HG02763 (cell line): ENCODE measurements around the gene DNAH9.

ENCODE experiments used
- ATAC-seq: cut with Tn5 transposase; IDR thresholded peaks from one replicate; pipeline ENCODE4 v1.9.1; 2021; ENCODE audit warnings: mild to moderate bottlenecking, moderate library complexity; ENCODE audit not compliant: unreplicated experiment

The DNAH9 gene

GRCh38 chr17:11739351-11739750 lies 141.1 kb downstream of the DNAH9 start:
- no peak for ATAC-seq

GRCh38 chr17:11739848-11740247 lies 141.6 kb downstream of the DNAH9 start:
- no peak for ATAC-seq

- no peak for ATAC-seq
Measured at GRCh38 chr17:11742886-11743285, 144.6 kb downstream of the DNAH9 start.

- no peak for ATAC-seq
Measured at GRCh38 chr17:11744696-11745095, 146.4 kb downstream of the DNAH9 start.

- ATAC-seq = no peak
Measured at GRCh38 chr17:11747441-11747840, 149.2 kb downstream of the DNAH9 start.

DNA sequence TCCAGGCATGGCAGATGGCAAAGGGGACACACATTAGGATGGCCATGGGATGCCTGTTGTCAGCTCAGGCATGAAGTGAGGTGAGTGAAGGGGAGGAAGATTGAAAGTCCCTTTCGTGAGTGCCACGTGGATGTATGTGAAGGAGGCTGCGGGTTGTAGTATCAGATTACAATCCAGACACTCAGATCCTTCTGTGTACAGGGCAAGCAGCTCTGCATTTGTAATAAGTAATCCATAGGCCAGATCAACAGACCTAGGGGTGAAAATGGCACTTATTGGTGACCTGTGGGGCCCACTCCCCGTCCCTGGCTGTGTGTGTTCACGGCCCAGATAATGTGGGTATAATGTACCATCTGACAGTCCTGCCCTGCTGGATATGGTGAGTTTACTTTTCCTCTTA lies 159.5 kb downstream of the DNAH9 start:
- ATAC-seq = no peak

GRCh38 chr17:11768106-11768505 lies 169.8 kb downstream of the DNAH9 start:
- no peak for ATAC-seq

DNA sequence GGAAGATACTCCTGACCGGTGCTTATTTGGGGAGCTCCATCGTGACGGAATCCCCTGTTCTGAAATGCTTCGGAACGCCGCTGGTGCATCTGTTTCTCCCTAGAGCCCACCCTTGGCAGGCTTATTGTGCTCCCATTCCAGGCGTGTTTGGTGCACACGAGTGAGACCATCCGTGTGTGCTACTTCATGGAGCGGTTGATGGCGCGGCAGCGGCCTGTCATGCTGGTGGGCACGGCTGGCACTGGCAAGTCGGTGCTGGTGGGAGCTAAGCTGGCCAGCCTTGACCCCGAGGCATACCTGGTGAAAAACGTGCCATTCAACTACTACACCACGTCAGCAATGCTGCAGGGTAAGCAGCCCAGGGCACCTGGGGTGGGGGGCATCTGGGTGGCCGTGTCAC lies 170.7 kb downstream of the DNAH9 start:
- ATAC-seq = no peak

GRCh38 chr17:11772031-11772430 lies 173.8 kb downstream of the DNAH9 start:
- no peak for ATAC-seq

- no peak for ATAC-seq
Measured at GRCh38 chr17:11779892-11780291, 181.6 kb downstream of the DNAH9 start.

DNA sequence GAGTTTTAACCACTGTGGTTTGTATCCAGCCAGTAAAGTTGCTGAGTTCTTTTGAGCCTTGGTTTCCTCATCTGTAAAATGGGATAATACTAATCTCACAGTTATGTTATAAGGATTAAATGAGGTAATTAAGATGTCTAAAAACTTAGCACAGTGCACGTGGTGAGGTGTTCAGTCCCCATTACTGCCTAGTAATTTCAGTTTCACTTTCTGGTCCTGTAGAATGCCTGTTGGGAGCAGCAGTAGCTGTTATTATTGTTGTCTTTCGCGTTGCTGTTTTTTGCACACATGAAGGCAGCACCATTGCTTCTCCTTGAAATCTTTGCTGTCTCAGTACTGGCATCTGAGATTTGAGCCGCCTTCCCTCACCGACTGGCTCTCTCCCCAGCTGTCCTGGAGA lies 182.4 kb downstream of the DNAH9 start:
- no peak for ATAC-seq

DNA sequence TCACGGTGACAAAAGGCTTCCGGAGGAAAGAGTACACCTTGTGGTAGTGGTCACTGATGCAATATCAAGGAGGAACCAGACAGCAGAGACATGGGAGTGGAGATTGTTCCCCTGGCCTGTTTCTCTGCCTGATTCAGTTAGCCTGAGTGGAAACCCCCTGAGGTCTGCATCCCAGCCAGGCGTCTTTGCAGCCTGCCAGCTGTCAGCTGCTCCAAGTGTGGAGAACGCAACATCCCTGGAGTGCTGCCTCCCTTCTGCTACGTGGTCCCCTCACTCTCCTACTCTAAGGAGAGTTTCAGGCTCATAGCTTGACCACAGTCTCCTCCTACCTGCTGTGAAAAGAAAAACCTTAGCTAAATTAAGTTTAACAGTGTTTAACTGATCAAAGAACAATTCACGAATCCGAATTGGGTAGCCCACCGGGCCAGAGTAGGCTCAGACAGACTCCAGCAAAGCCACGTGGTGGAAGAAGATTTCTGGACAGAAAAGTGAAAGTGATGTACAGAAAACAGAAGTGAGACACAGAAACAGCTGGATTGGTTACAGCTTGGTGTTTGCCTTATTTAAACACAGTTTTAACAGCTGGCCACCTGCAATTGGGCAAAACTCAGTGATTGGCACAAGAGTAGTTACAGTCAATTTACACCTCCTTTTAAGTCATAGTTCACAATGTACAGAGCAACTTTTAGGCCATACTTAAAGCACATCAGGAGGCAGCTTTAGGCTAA lies 188.6 kb downstream of the DNAH9 start:
- ATAC-seq = no peak

GRCh38 chr17:11795906-11796305 lies 197.6 kb downstream of the DNAH9 start:
- ATAC-seq = no peak

DNA sequence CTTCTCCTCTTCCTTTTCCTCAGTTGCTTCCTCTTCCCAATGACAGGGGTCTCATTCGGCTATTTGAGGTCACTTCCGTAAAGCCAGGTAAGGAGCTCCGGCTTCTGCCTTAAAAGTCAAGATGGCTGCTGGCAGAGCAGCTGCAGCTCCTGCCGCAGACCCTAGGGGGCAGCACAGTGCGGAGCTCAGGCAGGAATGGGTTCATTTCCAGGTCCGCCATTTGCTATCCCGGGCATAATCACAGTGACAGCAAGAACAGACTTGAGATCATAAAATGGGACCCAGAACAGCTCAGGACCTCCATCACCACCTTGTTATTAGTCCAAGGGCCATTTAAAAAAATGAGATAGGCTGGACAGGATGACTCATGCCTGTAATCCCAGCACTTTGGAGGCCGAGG lies 199.5 kb downstream of the DNAH9 start:
- no peak for ATAC-seq

DNA sequence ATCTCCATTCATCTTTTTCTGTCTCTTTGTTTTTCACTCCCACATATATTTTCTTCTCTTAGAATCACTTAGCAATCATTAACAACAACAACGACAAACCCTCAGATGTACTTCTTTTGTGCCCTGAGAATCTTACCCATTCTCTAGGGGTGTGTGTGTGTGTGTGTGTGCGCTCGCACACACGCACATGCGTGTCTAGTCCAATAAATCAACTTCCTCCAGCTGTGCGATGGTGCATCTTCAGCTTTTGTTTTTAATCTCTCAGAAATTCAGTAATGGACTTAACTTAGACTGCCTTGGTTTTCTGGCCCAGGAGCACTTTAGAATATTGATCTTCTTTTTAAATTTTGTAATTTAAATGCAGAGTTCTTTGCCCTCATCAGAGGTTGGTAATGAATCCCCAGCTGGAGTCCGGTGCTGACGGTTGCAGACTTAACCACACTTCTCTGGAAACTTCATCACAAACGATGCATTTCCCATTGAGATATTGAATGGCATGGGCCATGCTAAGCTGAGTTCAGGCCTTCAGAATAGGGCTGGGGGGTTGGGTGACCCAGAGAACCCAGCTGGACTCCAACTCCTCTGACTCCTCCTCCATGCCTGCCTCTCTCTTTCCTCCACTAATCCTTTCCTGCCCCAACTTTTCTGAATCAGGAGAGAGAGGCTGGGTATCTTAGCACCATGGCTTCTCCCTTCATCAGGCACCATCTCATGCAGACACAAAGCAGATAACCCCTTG lies 205.1 kb downstream of the DNAH9 start:
- ATAC-seq = no peak

DNA sequence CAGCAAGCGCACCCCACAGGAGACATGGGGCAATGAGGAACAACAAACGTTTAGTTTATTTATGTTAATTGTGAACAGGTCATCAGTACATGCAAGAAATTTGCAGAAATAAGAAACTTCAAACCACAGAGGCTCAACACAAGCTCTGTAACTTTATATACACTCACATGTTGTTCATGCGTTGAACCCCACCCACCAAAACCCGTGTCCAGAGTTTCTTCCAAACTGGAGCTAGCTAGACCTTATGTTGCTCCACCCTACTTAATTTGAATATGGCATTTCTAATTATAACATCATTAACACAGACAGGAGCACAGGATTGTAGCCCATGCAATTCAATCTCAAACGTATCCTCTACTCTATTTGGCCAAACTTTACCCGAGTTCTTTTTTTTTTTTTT lies 206.9 kb downstream of the DNAH9 start:
- no peak for ATAC-seq

DNA sequence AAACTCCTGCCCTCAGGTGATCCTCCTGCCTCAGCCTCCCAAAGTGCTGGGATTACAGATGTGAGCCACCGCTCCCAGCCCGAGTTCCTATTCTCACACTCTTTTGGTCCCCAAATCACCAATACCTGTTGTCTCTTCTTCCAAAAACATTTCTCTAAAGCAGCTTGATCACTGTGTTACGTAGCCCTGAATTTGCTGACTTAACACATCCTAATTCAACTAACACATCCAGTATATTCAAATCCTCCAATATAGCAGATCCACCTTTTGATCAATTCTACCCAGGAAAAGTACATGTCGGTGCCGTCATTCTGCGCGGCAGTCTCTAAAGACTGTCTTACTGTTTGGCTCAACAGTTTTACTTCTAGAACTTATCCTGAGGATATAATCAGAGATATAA lies 207.7 kb downstream of the DNAH9 start:
- no peak for ATAC-seq

GRCh38 chr17:11807606-11808005 lies 209.3 kb downstream of the DNAH9 start:
- ATAC-seq = no peak

DNA sequence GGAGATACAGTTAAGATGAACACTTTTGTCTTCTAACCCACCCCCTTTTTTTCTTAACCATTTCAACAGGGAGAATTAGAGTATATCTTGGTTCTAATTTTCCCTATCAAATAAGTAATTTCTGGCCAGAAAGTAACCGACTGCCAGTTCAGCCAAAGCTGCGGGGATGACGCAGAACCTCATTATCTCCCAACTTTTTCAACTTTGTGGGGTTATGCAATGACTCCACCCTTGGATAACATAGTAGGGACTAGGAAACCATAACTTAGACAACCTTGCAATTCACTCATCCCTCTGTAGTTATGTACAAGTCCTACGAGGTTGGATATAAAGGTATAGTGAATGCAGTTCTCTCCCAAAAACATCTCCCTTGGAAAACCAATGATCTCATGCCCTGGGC lies 215.0 kb downstream of the DNAH9 start:
- no peak for ATAC-seq

DNA sequence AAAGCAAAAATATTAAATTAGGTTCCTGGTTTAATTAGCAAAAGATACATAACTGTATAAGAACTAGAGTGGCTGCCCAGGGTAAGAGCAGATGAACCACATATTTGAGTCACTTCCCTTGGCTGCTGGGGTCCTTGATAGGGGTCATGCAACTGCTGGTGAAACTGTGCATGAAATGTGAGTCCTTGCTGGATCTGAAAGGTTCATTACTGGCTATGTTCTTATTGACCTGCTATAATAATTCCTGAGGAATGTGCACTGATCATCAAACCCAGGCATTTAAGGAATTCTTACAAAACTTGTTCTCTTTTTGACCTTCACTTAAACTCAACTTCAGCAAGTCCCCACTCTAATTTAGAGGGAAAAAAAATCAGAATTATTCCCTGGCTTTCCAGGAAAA lies 215.6 kb downstream of the DNAH9 start:
- no peak for ATAC-seq

DNA sequence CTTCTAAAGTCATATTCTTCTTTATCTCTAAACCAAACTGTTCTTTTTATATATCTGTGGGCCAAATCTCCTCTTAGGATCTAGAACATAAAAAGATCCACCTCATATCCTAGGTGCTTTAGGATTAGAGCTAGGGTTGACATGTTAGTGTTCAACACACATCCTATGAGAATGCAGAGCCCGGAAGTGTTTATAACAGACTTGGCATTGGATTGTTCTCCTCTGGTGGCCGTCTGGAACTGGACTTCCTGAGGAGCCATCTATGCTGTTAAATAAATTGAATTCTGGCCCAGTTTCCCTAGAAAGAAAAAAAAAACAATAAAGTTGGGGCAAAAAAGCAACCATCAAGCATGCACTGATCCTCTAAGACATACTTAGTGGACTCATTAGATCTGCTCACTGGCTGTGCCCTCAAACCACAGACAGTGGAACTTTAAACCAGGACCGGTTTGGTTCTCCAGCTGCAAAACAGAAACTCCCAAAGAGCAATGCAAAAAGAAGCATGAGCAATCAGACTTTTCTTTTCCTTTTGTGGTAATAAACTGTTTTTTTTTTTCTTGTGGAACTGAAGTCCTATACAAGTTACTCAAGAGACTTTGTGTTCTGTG lies 216.5 kb downstream of the DNAH9 start:
- no peak for ATAC-seq

- ATAC-seq = no peak
Measured at GRCh38 chr17:11816409-11816808, 218.1 kb downstream of the DNAH9 start.
